Neural progenitor cell (in vitro differentiated cells): ENCODE results near the gene PHYHIPL.

ENCODE experiments used
- EZH2phosphoT487 ChIP-seq: fragments of 200-600 bp; sonication (generic); IDR thresholded peaks from 2 replicates; pipeline ENCODE4 v1.6.1; 2017; ENCODE audit warnings: antibody characterized with exemption
- TF ChIP-seq, protein P1 (sequence below): fragments of 200-600 bp; sonication (generic); IDR thresholded peaks from 2 replicates; pipeline ENCODE4 v1.5.1; 2017; ENCODE audit warnings: antibody characterized with exemption, mild to moderate bottlenecking

DNA sequence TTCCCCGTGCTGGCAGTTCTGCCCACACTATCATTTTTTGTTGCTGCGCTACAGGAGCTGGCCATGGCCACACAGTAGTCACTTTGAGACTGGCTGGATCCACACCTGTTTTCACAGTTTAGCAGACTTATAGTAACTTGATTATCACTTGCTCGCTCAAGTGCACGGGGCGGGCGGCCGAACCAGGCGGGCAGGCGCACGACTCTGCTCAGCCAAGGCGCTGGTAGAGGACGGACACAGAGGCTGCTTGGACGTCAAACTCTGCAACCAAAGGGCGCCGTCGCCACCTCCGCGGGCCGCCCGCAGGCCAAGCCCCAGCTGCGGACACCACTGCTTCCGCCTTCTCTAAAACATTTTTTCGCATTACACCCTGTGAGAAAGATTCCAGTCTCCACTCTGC, 38.4 kb upstream of the PHYHIPL start:
- TF ChIP-seq, protein P1, sequence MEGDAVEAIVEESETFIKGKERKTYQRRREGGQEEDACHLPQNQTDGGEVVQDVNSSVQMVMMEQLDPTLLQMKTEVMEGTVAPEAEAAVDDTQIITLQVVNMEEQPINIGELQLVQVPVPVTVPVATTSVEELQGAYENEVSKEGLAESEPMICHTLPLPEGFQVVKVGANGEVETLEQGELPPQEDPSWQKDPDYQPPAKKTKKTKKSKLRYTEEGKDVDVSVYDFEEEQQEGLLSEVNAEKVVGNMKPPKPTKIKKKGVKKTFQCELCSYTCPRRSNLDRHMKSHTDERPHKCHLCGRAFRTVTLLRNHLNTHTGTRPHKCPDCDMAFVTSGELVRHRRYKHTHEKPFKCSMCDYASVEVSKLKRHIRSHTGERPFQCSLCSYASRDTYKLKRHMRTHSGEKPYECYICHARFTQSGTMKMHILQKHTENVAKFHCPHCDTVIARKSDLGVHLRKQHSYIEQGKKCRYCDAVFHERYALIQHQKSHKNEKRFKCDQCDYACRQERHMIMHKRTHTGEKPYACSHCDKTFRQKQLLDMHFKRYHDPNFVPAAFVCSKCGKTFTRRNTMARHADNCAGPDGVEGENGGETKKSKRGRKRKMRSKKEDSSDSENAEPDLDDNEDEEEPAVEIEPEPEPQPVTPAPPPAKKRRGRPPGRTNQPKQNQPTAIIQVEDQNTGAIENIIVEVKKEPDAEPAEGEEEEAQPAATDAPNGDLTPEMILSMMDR: no peak
- no peak for TF ChIP-seq EZH2phosphoT487
